ENCODE measurements around the gene PRR5L.
"Not testable (repeated sequence)": the region's sequence is repeated elsewhere in the genome, so short reads cannot be mapped to it uniquely, and the experiment has no call there.

Gene PRR5L

GRCh38 chr11:36462321-36462720 is 166.2 kb downstream of the PRR5L start:
- no peak for DNase-seq (ENCODE audit: low read depth)

GRCh38 chr11:36463781-36464180 is 167.7 kb downstream of the PRR5L start:
- DNase-seq (ENCODE audit: low read depth): no peak

- no peak for DNase-seq (ENCODE audit: low read depth)
Observed at GRCh38 chr11:36464720-36465119, 168.6 kb downstream of the PRR5L start.

- no peak for DNase-seq (ENCODE audit: low read depth)
Observed at GRCh38 chr11:36465449-36466163, 169.5 kb downstream of the PRR5L start.

- no peak for DNase-seq (ENCODE audit: low read depth)
Observed at GRCh38 chr11:36467012-36467411, 170.9 kb downstream of the PRR5L start.

GRCh38 chr11:36467916-36468315 is 171.8 kb downstream of the PRR5L start:
- no peak for DNase-seq (ENCODE audit: low read depth)

GRCh38 chr11:36469063-36469462 is 173.0 kb downstream of the PRR5L start:
- no peak for DNase-seq (ENCODE audit: low read depth)

- DNase-seq (ENCODE audit: low read depth): no peak
Observed at GRCh38 chr11:36469881-36470802, 174.1 kb downstream of the PRR5L start.

- DNase-seq (ENCODE audit: low read depth): no peak
Observed at GRCh38 chr11:36471577-36471976, 175.5 kb downstream of the PRR5L start.

GRCh38 chr11:36475192-36475591 is 179.1 kb downstream of the PRR5L start:
- no peak for DNase-seq (ENCODE audit: low read depth)

GRCh38 chr11:36478700-36479329 is 182.7 kb downstream of the PRR5L start:
- no peak for DNase-seq (ENCODE audit: low read depth)

GRCh38 chr11:36480833-36481232 is 184.7 kb downstream of the PRR5L start:
- DNase-seq (ENCODE audit: low read depth): no peak

- not testable (repeated sequence) for DNase-seq (ENCODE audit: low read depth)
Observed at GRCh38 chr11:36483042-36483441, 187.0 kb downstream of the PRR5L start.

- no peak for DNase-seq (ENCODE audit: low read depth)
Observed at GRCh38 chr11:36485298-36486002, 189.4 kb downstream of the PRR5L start.

- no peak for DNase-seq (ENCODE audit: low read depth)
Observed at GRCh38 chr11:36487619-36488018, 191.5 kb downstream of the PRR5L start.

GRCh38 chr11:36488096-36488495 is 192.0 kb downstream of the PRR5L start:
- DNase-seq (ENCODE audit: low read depth): no peak

- DNase-seq (ENCODE audit: low read depth): no peak
Observed at GRCh38 chr11:36490026-36490806, 194.1 kb downstream of the PRR5L start.

GRCh38 chr11:36492724-36493304 is 196.7 kb downstream of the PRR5L start:
- DNase-seq (ENCODE audit: low read depth): no peak

GRCh38 chr11:36493332-36493731 is 197.2 kb downstream of the PRR5L start:
- DNase-seq (ENCODE audit: low read depth): no peak

GRCh38 chr11:36498721-36499120 is 202.6 kb downstream of the PRR5L start:
- DNase-seq (ENCODE audit: low read depth): no peak

GRCh38 chr11:36499315-36499714 is 203.2 kb downstream of the PRR5L start:
- DNase-seq (ENCODE audit: low read depth): no peak
